VCaP (cell line): ENCODE measurements around the gene RALB.

Source experiments
- H3K27ac ChIP-seq: fragments of 450-650 bp; 2 replicates; pipeline ENCODE4 v1.5.1; 2017
- TF ChIP-seq, protein P1 (sequence below): fragments of 450-650 bp; conservative IDR thresholded peaks from 2 replicates; pipeline ENCODE4 v1.5.1; 2017; ENCODE audit warnings: mild to moderate bottlenecking, moderate library complexity

Gene RALB

GRCh38 chr2:120321721-120322284 lies 69.2 kb downstream of the RALB start:
- TF ChIP-seq, protein P1, sequence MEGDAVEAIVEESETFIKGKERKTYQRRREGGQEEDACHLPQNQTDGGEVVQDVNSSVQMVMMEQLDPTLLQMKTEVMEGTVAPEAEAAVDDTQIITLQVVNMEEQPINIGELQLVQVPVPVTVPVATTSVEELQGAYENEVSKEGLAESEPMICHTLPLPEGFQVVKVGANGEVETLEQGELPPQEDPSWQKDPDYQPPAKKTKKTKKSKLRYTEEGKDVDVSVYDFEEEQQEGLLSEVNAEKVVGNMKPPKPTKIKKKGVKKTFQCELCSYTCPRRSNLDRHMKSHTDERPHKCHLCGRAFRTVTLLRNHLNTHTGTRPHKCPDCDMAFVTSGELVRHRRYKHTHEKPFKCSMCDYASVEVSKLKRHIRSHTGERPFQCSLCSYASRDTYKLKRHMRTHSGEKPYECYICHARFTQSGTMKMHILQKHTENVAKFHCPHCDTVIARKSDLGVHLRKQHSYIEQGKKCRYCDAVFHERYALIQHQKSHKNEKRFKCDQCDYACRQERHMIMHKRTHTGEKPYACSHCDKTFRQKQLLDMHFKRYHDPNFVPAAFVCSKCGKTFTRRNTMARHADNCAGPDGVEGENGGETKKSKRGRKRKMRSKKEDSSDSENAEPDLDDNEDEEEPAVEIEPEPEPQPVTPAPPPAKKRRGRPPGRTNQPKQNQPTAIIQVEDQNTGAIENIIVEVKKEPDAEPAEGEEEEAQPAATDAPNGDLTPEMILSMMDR: no peak
- H3K27ac ChIP-seq: no peak overlapping the region

DNA sequence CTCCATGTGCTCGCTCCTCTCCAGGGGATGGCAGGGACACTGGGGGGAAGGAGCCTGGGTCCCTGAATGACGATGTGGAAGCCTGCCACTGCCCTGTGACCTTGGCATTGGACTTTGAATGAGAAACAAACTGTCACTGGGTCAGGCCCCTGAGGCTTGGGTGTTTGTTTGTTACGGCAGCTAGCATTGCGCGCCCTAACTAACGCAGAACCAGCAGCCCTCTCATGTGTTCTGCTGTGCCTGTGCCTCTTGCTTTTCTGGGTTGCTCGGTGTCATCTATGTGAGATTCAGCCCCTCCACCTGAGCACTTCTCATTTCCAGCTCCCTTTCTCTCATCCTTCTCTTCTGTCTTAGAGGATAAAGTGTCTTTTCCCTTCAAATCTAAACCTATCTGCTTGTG lies 69.7 kb downstream of the RALB start:
- TF ChIP-seq, protein P1: no peak
- H3K27ac ChIP-seq: no peak overlapping the region

GRCh38 chr2:120323214-120323613 lies 70.6 kb downstream of the RALB start:
- TF ChIP-seq, protein P1: no peak
- no peak overlapping the region for H3K27ac ChIP-seq

GRCh38 chr2:120323807-120324399 lies 71.3 kb downstream of the RALB start:
- TF ChIP-seq, protein P1: no peak
- no peak overlapping the region for H3K27ac ChIP-seq

DNA sequence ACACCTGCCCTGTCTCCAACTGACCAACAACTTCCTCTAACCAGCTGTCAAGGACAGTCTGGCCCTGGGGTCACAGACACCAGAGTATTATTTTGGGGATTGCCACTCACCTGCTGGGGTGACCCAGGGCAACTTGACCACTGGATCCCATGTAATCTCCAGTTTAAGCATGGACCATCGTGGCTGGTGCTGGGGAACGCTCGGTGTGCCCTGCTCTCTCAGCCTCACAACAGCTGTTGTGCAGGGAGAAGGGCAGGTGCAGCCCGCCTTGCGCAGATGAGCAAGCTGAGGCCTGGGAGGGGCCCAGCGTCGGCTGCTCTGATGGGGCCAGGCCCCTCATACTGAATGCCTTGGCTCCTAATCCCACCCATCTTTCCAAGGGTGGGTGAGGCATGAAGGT lies 72.3 kb downstream of the RALB start:
- no peak overlapping the region for H3K27ac ChIP-seq
- TF ChIP-seq, protein P1: no peak

- H3K27ac ChIP-seq: no peak overlapping the region
- TF ChIP-seq, protein P1: no peak
Observed at GRCh38 chr2:120326066-120326465, 73.4 kb downstream of the RALB start.

GRCh38 chr2:120330946-120331822 lies 78.5 kb downstream of the RALB start:
- TF ChIP-seq, protein P1: no peak

More at GRCh38 chr2:120330946-120331822, 78.5 kb downstream of the RALB start:
- no peak overlapping the region for H3K27ac ChIP-seq
